GM23338 (cell line): ENCODE results near the gene ADCY1. TPM values are rescaled to one million over a fixed set of nuclear protein-coding genes. Genes with fewer than 3 reads are reported as not detected.

Experiments
- ATAC-seq: fragments of 200-7000 bp; cut with Tn5 transposase; 3 replicates; pipeline ENCODE4 v1.9.1; 2020
- DNase-seq: peaks from one replicate; pipeline ENCODE4 v3.0.0-alpha.2; 2015; ENCODE audit warnings: low spot score
- H2AFZ ChIP-seq: fragments of 200-600 bp; sonication (generic); 2 replicates; pipeline ENCODE4 v1.8.0; 2016; ENCODE audit warnings: antibody characterized with exemption, mild to moderate bottlenecking, moderate library complexity
- H3F3A ChIP-seq: fragments of 200-600 bp; sonication (generic); replicated peaks from 2 replicates; pipeline ENCODE4 v1.8.0; 2017; ENCODE audit warnings: antibody characterized with exemption, mixed run types, low read depth
- H3K27ac ChIP-seq: fragments of 200-600 bp; sonication (generic); 2 replicates; pipeline ENCODE4 v1.6.1; 2016; ENCODE audit warnings: low read depth
- H3K27me3 ChIP-seq: fragments of 200-600 bp; sonication (generic); 2 replicates; pipeline ENCODE4 v1.8.0; 2016; ENCODE audit warnings: mild to moderate bottlenecking, mixed run types, moderate library complexity; ENCODE audit not compliant: insufficient read depth
- H3K36me3 ChIP-seq: fragments of 200-600 bp; sonication (generic); 2 replicates; pipeline ENCODE4 v1.8.0; 2016; ENCODE audit warnings: mild to moderate bottlenecking; ENCODE audit not compliant: insufficient read depth
- H3K4me1 ChIP-seq: fragments of 200-600 bp; sonication (generic); 2 replicates; pipeline ENCODE4 v1.8.0; 2016; ENCODE audit warnings: mild to moderate bottlenecking, moderate library complexity; ENCODE audit not compliant: insufficient read depth
- H3K4me2 ChIP-seq: fragments of 200-600 bp; sonication (generic); 2 replicates; pipeline ENCODE4 v1.7.1; 2017; ENCODE audit warnings: mixed run types
- H3K4me3 ChIP-seq: fragments of 200-600 bp; sonication (generic); 2 replicates; pipeline ENCODE4 v1.6.1; 2016; ENCODE audit warnings: mixed run types
- H3K79me2 ChIP-seq: fragments of 200-600 bp; sonication (generic); replicated peaks from 2 replicates; pipeline ENCODE4 v1.8.0; 2017; ENCODE audit warnings: mild to moderate bottlenecking; ENCODE audit not compliant: insufficient read depth
- H3K9me2 ChIP-seq: fragments of 200-600 bp; sonication (generic); 2 replicates; pipeline ENCODE4 v1.8.0; 2017; ENCODE audit not compliant: insufficient read depth
- H4K20me1 ChIP-seq: fragments of 200-600 bp; sonication (generic); replicated peaks from 2 replicates; pipeline ENCODE4 v1.8.0; 2017; ENCODE audit warnings: mild to moderate bottlenecking; ENCODE audit not compliant: insufficient read depth
- H3K27ac Mint-ChIP-seq: 2 replicates; pipeline ENCODE4 v1.8.0; 2020; ENCODE audit warnings: inconsistent platforms, mild to moderate bottlenecking, moderate library complexity, mixed read lengths
- H3K27me3 Mint-ChIP-seq: 3 replicates; pipeline ENCODE4 v1.8.0; 2022; ENCODE audit warnings: low read depth, mild to moderate bottlenecking, moderate library complexity, mixed read lengths, inconsistent platforms; ENCODE audit not compliant: insufficient read depth, poor library complexity
- H3K36me3 Mint-ChIP-seq: 3 replicates; pipeline ENCODE4 v1.8.0; 2021; ENCODE audit warnings: low read depth, mild to moderate bottlenecking, inconsistent platforms, moderate library complexity, mixed read lengths
- H3K4me1 Mint-ChIP-seq: 3 replicates; pipeline ENCODE4 v1.8.0; 2020; ENCODE audit warnings: mild to moderate bottlenecking, inconsistent platforms, mixed read lengths
- H3K4me3 Mint-ChIP-seq: 3 replicates; pipeline ENCODE4 v1.8.0; 2021; ENCODE audit warnings: moderate library complexity, mild to moderate bottlenecking, inconsistent platforms, mixed read lengths
- H3K9me3 Mint-ChIP-seq: 3 replicates; pipeline ENCODE4 v1.8.0; 2020; ENCODE audit warnings: moderate library complexity, mild to moderate bottlenecking, inconsistent platforms, mixed read lengths
- CREB1 ChIP-seq: fragments of 250-450 bp; sonication (Bioruptor Pico); IDR thresholded peaks from 2 replicates; pipeline ENCODE4 v1.5.0; 2020; ENCODE audit warnings: low read depth, mild to moderate bottlenecking, moderate library complexity
- CTCF ChIP-seq, 2 experiments: fragments of 200-600 bp in 1 of 2; sonication (generic) in 1 of 2; conservative IDR thresholded peaks; 2 replicates each; pipeline versions ENCODE4 v1.5.1 to v1.6.1; 2016 to 2017; ENCODE audit warnings: antibody characterized with exemption in 2 of 2, low read depth in 2 of 2, mild to moderate bottlenecking in 2 of 2, moderate library complexity in 1 of 2
- EZH2 ChIP-seq: fragments of 200-600 bp; sonication (generic); IDR thresholded peaks from one replicate; pipeline ENCODE4 v1.8.0; 2017; ENCODE audit warnings: antibody characterized with exemption, mild to moderate bottlenecking, low read depth; ENCODE audit not compliant: unreplicated experiment
- EZH2phosphoT487 ChIP-seq: fragments of 200-600 bp; sonication (generic); IDR thresholded peaks from one replicate; pipeline ENCODE4 v1.8.1; 2018; ENCODE audit warnings: antibody characterized with exemption; ENCODE audit not compliant: unreplicated experiment
- JUNB ChIP-seq: IDR thresholded peaks from one replicate; pipeline ENCODE4 v1.6.1; 2016; ENCODE audit warnings: antibody characterized with exemption; ENCODE audit not compliant: unreplicated experiment
- NANOG ChIP-seq: IDR thresholded peaks from 2 replicates; pipeline ENCODE4 v1.6.1; 2016; ENCODE audit warnings: antibody characterized with exemption, borderline replicate concordance
- POLR2AphosphoS5 ChIP-seq: IDR thresholded peaks from 2 replicates; pipeline ENCODE4 v1.6.1; 2016; ENCODE audit warnings: antibody characterized with exemption, low read depth
- STAT1 ChIP-seq: IDR thresholded peaks from one replicate; pipeline ENCODE4 v1.6.1; 2016; ENCODE audit warnings: antibody characterized with exemption; ENCODE audit not compliant: unreplicated experiment
- ZNF114 ChIP-seq: fragments of 250-450 bp; sonication (Bioruptor Pico); IDR thresholded peaks from 2 replicates; pipeline ENCODE4 v1.5.0; 2020; ENCODE audit warnings: mild to moderate bottlenecking, moderate library complexity
- ZNF331 ChIP-seq: fragments of 250-450 bp; sonication (Bioruptor Pico); IDR thresholded peaks from 2 replicates; pipeline ENCODE4 v1.5.0; 2020; ENCODE audit warnings: low read depth, mild to moderate bottlenecking, moderate library complexity
- polyA plus RNA-seq: library from polyadenylated mRNA; unstranded; fragments of >200 nt; fragmentation: Nextera tagmentation; extraction: Ambion mirVana; gene quantifications from 2 replicates; pipeline ENCODE4 v1.2.1, GENCODE V29; 2016
- total RNA-seq: library from RNA; depleted of rRNA; stranded (reverse); fragments of >200 nt; shearing (Covaris generic); gene quantifications from 2 replicates; pipeline ENCODE4 v1.2.3, GENCODE V29; 2014
- TF ChIP-seq, protein P1 (sequence below): IDR thresholded peaks from 2 replicates; pipeline ENCODE4 v1.6.1; 2016; ENCODE audit warnings: antibody characterized with exemption
- TF ChIP-seq, protein P2 (sequence below): fragments of 250-450 bp; sonication (Bioruptor Pico); IDR thresholded peaks from 2 replicates; pipeline ENCODE4 v1.5.0; 2020; ENCODE audit warnings: mild to moderate bottlenecking, moderate library complexity
- TF ChIP-seq, protein P3 (sequence below): IDR thresholded peaks from one replicate; pipeline ENCODE4 v1.6.1; 2018; ENCODE audit warnings: antibody characterized with exemption; ENCODE audit not compliant: unreplicated experiment

The ADCY1 gene
- total and polyA plus RNA-seq, 2 experiments from 2014 or later = 2.3 to 18.7 TPM

DNA sequence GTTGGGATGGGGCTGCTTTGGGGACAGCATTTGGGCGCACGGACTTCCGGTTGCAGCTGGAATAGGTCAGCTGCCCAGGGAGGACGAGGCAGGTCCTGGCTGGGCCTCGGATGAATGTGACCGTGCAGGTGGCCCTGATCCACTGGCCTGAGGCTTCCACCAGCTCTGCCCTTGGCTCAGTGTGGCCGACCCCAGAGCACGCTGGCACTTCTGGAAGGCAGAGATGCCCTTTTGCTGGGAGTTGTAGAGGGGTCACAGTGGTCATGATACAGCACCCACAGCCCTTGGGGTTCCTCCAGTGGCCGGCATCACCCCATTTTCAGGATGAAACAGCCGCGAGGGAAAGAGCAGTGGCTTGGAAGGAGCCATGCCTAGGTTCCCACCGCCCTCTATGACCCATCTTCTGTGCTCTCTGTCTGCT lies 19.0 kb downstream of the ADCY1 start:
- Histone ChIP-seq H3F3A (no peaks in the 10 kb centered on the region), H2AFZ (no peak overlapping the region), H3K4me3 (no peak overlapping the region), H3K36me3 (no peaks in the 10 kb centered on the region), H3K27ac (no peak overlapping the region), H3K9me2 (no peaks in the 10 kb centered on the region), H3K4me1 (no peaks in the 10 kb centered on the region), H4K20me1 (no peaks in the 10 kb centered on the region), H3K79me2 (peaks cover 10% of the 10 kb centered on the region; the same call in 1 of the 2 replicates), H3K4me2 (no peak overlapping the region), H3K27me3 (no peaks in the 10 kb centered on the region)
- Mint-ChIP-seq H3K36me3 (no peaks in the 10 kb centered on the region; the same call in 1 of the 3 replicates), H3K27ac (no peak overlapping the region), H3K27me3 (peaks cover 3% of the 10 kb centered on the region), H3K4me1 (peaks cover 45% of the 10 kb centered on the region), H3K4me3 (no peak overlapping the region), H3K9me3 (no peaks in the 10 kb centered on the region)
- TF ChIP-seq JUNB = no peak
- TF ChIP-seq, protein P1, sequence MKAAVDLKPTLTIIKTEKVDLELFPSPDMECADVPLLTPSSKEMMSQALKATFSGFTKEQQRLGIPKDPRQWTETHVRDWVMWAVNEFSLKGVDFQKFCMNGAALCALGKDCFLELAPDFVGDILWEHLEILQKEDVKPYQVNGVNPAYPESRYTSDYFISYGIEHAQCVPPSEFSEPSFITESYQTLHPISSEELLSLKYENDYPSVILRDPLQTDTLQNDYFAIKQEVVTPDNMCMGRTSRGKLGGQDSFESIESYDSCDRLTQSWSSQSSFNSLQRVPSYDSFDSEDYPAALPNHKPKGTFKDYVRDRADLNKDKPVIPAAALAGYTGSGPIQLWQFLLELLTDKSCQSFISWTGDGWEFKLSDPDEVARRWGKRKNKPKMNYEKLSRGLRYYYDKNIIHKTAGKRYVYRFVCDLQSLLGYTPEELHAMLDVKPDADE = no peak
- TF ChIP-seq EZH2phosphoT487 = no peak
- TF ChIP-seq CREB1 (CRISPR knock-in tag) = no peak
- TF ChIP-seq EZH2 = no peak
- TF ChIP-seq NANOG = no peak
- TF ChIP-seq POLR2AphosphoS5 = no peak
- TF ChIP-seq ZNF331 (CRISPR knock-in tag) = no peak
- no peak for TF ChIP-seq CTCF (conservative IDR thresholded peaks at IDR 0.05; ENCODE audit: low read depth in 2 of 2)
- TF ChIP-seq, protein P2, sequence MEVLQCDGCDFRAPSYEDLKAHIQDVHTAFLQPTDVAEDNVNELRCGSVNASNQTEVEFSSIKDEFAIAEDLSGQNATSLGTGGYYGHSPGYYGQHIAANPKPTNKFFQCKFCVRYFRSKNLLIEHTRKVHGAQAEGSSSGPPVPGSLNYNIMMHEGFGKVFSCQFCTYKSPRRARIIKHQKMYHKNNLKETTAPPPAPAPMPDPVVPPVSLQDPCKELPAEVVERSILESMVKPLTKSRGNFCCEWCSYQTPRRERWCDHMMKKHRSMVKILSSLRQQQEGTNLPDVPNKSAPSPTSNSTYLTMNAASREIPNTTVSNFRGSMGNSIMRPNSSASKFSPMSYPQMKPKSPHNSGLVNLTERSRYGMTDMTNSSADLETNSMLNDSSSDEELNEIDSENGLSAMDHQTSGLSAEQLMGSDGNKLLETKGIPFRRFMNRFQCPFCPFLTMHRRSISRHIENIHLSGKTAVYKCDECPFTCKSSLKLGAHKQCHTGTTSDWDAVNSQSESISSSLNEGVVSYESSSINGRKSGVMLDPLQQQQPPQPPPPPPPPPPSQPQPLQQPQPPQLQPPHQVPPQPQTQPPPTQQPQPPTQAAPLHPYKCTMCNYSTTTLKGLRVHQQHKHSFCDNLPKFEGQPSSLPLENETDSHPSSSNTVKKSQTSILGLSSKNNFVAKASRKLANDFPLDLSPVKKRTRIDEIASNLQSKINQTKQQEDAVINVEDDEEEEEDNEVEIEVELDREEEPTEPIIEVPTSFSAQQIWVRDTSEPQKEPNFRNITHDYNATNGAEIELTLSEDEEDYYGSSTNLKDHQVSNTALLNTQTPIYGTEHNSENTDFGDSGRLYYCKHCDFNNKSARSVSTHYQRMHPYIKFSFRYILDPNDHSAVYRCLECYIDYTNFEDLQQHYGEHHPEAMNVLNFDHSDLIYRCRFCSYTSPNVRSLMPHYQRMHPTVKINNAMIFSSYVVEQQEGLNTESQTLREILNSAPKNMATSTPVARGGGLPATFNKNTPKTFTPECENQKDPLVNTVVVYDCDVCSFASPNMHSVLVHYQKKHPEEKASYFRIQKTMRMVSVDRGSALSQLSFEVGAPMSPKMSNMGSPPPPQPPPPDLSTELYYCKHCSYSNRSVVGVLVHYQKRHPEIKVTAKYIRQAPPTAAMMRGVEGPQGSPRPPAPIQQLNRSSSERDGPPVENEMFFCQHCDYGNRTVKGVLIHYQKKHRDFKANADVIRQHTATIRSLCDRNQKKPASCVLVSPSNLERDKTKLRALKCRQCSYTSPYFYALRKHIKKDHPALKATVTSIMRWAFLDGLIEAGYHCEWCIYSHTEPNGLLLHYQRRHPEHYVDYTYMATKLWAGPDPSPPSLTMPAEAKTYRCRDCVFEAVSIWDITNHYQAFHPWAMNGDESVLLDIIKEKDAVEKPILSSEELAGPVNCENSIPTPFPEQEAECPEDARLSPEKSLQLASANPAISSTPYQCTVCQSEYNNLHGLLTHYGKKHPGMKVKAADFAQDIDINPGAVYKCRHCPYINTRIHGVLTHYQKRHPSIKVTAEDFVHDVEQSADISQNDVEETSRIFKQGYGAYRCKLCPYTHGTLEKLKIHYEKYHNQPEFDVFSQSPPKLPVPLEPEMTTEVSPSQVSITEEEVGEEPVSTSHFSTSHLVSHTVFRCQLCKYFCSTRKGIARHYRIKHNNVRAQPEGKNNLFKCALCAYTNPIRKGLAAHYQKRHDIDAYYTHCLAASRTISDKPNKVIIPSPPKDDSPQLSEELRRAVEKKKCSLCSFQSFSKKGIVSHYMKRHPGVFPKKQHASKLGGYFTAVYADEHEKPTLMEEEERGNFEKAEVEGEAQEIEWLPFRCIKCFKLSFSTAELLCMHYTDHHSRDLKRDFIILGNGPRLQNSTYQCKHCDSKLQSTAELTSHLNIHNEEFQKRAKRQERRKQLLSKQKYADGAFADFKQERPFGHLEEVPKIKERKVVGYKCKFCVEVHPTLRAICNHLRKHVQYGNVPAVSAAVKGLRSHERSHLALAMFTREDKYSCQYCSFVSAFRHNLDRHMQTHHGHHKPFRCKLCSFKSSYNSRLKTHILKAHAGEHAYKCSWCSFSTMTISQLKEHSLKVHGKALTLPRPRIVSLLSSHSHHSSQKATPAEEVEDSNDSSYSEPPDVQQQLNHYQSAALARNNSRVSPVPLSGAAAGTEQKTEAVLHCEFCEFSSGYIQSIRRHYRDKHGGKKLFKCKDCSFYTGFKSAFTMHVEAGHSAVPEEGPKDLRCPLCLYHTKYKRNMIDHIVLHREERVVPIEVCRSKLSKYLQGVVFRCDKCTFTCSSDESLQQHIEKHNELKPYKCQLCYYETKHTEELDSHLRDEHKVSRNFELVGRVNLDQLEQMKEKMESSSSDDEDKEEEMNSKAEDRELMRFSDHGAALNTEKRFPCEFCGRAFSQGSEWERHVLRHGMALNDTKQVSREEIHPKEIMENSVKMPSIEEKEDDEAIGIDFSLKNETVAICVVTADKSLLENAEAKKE (CRISPR knock-in tag) = no peak
- no peak for TF ChIP-seq STAT1
- TF ChIP-seq, protein P3, sequence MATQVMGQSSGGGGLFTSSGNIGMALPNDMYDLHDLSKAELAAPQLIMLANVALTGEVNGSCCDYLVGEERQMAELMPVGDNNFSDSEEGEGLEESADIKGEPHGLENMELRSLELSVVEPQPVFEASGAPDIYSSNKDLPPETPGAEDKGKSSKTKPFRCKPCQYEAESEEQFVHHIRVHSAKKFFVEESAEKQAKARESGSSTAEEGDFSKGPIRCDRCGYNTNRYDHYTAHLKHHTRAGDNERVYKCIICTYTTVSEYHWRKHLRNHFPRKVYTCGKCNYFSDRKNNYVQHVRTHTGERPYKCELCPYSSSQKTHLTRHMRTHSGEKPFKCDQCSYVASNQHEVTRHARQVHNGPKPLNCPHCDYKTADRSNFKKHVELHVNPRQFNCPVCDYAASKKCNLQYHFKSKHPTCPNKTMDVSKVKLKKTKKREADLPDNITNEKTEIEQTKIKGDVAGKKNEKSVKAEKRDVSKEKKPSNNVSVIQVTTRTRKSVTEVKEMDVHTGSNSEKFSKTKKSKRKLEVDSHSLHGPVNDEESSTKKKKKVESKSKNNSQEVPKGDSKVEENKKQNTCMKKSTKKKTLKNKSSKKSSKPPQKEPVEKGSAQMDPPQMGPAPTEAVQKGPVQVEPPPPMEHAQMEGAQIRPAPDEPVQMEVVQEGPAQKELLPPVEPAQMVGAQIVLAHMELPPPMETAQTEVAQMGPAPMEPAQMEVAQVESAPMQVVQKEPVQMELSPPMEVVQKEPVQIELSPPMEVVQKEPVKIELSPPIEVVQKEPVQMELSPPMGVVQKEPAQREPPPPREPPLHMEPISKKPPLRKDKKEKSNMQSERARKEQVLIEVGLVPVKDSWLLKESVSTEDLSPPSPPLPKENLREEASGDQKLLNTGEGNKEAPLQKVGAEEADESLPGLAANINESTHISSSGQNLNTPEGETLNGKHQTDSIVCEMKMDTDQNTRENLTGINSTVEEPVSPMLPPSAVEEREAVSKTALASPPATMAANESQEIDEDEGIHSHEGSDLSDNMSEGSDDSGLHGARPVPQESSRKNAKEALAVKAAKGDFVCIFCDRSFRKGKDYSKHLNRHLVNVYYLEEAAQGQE = no peak
- TF ChIP-seq ZNF114 (CRISPR knock-in tag) = no peak
- no peak for ATAC-seq
- DNase-seq = no peak
